ENCODE results near the gene MTCH2.
"Not testable (repeated sequence)": the region's sequence is repeated elsewhere in the genome, so short reads cannot be mapped to it uniquely, and the experiment has no call there.

MTCH2 gene

DNA sequence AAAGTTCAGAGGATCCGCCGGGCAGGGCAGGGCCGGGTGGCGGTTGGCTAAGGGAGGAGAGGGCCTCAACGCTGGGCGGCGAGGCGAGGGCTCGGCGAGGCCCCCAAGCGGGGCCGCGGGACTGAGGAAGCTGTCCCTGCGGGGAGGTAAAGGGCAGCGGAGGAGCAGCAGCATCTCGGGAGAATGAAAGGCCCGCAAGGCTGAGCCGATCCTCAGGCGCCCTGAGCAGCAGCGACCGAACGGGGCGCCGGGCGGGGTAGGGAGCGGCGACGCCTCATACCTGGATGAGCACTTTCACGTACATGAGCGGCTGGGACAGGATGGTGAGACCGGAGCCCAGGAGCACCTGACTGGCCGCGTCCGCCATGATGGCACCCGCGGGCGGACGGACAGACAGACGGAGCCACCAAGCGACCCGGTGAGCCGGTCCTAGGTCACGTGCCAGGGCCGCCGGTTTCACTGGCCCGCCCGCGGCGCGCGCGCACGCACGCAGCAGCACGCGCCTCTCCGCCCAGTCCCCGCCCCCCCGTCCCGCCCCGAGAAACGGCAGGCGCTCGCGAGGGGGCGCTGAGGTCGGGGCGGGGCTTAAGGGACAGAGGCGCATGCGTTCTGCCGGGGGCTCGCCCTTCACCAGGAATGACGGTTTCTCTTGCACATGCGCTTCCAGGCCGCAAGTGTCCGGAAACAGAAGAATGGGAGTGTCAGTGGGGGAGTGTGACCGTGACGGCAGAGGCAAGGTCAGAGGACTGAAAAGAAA, at the start of gene MTCH2:
Gene MTCH2 (minus strand): TSS at position 461 of the 757 bp plus-strand sequence. CDS start 94 bp downstream, at position 367.
- ATAC-seq (peak; percentile 96), DNase-seq (peak; percentile 97)

DNA sequence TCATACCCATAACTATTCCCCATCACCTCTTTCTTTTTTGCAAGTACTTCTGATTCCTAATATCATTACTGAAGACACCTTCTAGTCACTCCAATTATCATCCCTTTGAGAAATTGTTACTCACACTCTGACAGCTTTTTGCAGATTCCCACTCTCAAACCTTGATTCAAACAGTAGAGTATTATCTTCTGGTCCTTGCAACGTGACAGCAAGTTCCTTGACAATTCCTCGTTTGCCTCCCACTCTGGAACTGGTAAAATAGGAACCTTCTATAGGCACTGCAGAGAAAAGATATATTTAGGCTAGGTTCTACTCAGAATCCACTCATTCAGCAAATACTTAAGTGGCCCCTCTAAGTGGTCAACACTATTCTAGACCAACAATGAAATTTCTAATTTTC, 49.6 kb upstream of the MTCH2 start:
- ATAC-seq (no peak), DNase-seq (no peak)

DNA sequence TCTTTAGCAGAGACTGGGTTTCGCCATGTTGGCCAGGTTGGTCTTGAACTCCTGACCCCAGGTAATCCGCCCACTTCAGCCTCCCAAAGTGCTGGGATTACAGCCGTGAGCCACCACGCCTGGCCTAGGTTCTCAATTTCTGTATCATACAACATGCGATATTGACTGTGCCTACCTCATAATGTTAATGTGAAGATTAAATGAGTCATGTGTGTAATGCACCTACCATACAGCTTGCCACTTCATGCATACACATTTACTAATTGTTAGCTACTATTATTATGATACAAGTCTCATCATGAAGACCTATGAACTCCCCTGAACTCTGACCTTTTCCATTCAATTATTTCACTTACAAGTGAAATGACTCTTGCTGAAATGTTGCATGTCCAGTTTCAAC, 47.1 kb upstream of the MTCH2 start:
- ATAC-seq, result no peak
- DNase-seq, result no peak

DNA sequence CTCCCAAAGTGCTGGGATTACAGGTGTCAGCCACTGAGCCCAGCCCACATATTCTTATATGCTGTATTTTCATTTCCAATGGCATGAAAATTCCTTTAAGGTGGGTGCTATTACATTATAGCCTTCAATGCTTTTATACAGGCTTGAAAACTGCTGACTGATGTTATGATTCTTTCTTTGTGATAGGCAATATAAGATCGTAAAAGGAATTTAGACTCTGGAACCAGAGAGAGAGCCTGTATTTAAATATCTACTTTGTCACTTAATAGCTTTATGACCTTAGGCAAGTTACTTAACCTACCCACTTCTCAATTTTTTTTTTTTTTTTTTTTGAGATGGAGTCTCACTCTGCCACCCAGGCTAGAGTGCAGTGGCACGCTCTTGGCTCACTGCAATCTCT, 46.6 kb upstream of the MTCH2 start:
- DNase-seq (no peak), ATAC-seq (no peak)

DNA sequence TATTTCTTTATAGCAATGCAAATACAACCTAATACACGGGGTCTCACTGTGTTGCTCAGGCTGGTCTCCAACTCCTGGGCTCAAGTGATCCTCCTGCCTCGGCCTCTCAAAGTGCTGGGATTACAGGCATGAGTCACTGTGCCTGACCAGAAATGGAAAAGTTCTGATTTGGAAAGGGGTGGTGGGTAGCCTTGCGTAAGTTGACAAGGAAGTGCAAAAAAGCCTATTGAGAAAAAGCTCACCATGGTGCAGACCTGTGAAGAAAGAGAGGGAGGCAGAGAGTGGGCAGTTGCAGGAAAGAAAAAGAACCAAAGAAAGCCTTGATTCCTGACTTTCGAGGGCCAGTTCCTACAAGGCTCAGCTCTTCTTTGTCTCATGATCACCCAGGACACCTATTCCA, 45.8 kb upstream of the MTCH2 start:
- no peak for ATAC-seq
- no peak for DNase-seq

DNA sequence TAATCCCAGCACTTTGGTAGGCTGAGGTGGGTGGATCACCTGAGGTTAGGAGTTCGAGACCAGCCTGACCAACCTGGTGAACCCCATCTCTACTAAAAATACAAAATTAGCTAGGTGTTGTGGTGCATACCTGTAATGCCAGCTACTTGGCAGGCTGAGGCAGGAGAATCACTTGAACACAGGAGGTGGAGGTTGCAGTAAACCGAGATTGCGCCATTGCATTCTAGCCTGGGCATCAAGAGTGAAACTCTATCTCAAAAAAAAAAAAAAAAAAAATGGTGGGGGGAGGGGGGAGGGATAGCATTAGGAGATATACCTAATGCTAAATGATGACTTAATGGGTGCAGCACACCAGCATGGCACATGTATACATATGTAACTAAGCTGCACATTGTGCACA, 44.3 kb upstream of the MTCH2 start:
- DNase-seq, ATAC-seq: not testable (repeated sequence)

DNA sequence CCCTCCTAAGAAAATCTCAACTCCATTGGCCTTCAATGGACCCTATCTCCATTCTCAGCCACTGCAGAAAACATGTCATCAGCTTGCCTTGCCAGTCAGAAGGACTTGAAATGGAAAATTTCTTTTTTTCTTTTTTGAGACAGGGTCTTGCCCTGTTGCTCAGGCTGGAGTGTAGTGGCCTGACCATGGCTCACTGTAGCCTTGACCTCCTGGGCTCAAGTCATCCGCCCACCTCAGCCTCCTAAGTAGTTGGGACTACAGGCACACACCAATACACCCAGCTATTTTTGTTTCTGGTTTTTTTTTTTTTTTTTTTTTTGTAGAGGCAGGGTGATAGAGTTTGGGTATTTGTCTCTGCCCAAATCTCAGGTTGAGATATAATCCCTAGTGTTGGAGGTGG, 43.8 kb upstream of the MTCH2 start:
- ATAC-seq (no peak), DNase-seq (no peak)

DNA sequence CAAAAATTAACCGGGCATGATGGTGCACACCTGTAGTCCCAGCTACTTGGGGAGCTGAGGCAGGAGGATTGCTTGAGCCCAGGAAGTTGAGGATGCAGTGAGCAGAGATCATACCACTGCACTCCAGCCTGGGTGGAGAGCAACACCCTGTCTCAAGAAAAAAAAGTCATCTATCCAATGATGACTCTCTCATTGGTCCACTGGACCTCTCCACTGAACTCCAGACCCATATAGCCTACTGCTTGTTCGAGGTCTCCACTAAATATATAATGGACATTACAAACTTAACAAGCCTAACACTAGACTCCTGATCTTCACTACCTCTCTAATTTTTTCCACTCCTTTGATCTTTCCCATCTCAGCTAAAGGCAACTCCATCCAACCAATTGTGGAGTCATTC, 33.5 kb upstream of the MTCH2 start:
- DNase-seq (no peak), ATAC-seq (no peak)

DNA sequence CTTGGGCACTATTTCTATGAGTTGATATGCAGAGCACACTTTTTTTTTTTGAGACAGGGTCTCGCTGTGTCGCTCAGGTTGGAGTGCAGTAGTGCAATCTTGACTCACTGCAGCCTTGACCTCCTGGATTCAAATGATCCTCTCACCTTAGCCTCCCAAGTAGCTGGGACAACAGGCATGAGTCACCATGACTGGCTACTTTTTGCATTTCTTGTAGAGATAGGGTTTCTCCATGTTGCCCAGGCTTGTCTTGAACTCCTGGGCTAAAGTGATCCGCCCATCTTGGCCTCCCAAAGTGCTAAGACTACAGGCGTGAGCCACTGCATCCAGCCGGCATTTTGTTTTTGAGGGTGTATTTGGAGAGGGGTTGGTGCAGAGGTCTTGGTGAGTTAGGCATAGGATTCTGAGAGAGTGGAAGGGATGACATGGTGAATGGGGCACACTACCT, 29.9 kb upstream of the MTCH2 start:
- DNase-seq (no peak), ATAC-seq (no peak)

DNA sequence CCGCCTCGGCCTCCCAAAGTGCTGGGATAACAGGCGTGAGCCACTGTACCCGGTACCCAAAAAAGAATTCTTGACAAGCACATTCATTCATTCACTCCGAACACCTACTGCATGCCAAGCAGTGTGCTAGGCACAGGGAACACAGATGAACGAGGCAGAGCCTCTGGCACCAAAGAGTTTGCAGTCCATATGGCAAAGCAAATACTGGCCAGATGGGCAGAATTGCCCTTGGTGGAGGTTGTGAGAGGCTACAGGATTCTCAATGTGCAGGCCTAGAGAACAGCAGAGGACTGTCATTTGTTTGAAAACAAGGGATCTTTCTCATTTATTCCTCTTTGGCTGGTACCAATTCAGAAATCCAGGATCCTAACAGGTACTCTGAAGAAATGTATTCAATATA, 27.5 kb upstream of the MTCH2 start:
- ATAC-seq, result no peak
- DNase-seq, result no peak

DNA sequence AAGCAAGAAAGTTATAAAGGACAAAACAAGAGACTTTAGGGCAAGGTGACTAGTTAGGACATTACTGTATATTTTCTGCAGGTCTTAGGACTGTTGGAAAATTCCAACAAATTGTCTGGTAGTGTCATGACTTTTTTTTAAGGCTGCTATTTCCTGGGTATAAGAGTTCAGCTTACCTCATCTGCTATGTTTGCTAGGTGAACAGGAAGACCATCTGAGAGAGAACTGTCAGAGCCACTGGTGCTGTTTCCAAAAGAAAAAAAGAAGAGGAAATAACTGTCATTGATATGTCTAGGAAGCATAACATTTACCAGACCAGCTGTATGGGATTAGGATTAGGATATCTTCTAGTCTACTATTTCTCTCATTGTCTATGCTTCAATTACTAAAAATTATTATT, 26.3 kb upstream of the MTCH2 start:
- ATAC-seq, result no peak
- no peak for DNase-seq

DNA sequence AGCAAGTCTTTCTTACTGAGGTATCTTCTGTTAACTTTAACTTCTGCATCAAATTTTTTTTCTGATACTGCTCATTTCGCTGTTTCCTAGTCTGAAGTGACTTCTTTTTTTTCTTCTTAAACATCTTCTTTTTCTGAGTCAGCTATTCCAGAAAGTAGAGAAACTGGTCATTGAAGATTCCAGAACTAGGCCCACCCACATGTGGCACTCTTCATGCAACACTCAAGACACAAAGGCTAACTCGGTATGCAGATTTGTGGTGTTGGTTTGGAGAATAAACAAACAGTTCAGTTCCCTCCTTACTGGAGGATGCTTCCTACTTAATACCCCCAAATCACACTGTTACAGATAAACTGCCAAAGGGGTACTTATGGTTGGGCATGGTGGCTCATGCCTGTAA, 25.2 kb upstream of the MTCH2 start:
- ATAC-seq (no peak), DNase-seq (no peak)

DNA sequence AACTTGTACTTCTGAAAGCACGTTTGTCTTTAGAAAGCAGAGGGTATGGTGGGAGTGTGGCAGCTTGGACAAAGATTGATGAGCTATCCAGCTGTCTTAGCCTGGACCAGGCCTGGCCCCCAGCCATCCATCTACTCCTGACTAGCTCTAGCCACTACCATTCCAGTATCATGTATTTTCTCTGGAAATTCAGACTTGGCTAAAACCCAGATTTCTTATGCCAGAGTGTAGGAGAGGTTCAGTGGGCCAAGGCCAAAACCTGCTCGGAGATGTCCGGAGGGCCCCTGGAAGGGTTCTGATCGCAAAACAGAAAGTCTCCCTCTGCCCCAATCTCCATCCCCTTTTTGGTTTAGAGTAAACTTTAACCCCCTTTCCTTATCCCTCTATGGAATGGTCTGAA, 24.8 kb upstream of the MTCH2 start:
- no peak for DNase-seq
- no peak for ATAC-seq

DNA sequence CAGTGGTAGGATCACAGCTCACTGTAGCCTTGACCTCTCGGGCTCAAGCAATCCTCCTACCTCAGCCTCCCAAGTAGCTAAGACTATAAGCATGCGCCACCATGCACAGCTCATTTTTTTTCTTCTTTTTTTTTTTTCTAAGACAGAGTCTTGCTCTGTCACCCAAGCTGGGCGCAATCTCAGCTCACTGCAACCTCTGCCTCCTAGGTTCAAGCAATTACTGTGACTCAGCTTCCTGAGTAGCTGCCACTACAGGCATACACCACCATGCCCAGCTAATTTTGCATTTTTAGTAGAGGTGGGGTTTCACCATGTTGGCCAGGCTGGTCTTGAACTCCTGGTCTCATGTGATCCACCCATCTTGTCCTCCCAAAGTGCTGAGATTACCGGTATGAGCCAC, 22.6 kb upstream of the MTCH2 start:
- DNase-seq, ATAC-seq: not testable (repeated sequence)

DNA sequence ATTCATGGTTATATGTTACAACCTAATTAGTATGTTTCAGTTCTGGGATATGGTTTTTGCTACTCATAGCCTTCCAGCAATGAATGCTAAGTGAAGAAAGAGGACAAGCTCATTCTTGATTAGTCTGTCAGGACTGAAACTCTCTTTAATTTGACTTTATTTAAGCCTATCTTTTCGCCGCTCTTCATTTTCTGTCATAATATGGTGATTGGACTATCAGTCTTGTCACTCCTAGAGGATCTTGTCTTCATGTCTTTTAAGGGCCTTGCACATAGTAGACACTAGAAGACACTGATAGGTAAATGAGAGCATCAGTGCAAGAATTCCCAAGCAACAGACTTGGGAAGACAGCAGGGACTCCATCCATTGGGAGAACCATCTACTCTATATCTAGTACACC, 18.9 kb upstream of the MTCH2 start:
- DNase-seq (no peak), ATAC-seq (no peak)

DNA sequence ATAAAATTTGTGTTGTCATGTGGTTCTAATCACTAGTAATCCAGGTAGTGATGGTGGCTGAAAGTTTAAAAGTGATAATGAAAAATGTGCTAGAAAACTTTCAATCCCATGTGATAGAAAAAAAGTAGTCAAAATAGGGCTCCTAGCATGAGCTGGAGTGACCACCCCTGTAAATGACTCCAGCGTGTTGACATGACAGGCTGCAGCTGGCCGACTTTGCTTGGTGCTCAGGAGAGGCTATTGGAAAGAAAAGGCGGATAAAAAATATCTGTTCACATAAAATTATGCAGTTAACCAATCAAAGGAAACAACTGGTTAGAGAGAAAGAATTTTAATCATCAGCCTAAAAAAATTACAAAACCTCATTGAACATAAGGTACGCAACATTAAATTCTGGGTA, 16.9 kb upstream of the MTCH2 start:
- DNase-seq (no peak), ATAC-seq (no peak)

DNA sequence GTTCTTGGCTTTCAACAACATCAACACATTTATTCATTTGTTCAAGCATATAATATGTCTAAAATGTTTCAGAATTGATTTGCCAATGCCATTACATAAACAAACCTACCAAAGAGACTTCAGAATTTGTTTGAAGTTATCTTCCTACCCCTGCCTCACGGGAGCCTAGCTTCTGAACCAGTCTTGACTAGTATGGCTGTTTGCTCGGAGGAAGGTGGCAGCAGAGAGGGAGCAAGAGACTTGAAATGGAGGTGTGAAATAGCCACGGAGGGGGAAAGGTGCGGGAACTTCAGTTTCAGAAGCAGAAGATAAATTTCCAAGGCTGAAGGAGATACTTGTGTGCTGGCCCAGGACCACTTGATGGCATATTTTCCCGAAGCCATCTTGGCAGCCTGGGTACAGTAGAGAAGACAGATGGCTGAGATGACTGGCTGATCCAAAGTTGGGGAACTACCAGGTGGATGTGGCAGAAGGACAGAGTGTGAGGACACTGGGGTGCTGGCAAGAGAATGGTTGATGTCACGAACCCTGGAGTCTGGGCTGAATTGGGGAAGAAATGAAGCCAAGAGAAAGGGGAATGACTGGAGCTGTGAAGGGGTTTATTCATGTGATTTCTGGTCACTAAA, 14.0 kb upstream of the MTCH2 start:
- DNase-seq, result no peak
- ATAC-seq, result no peak

DNA sequence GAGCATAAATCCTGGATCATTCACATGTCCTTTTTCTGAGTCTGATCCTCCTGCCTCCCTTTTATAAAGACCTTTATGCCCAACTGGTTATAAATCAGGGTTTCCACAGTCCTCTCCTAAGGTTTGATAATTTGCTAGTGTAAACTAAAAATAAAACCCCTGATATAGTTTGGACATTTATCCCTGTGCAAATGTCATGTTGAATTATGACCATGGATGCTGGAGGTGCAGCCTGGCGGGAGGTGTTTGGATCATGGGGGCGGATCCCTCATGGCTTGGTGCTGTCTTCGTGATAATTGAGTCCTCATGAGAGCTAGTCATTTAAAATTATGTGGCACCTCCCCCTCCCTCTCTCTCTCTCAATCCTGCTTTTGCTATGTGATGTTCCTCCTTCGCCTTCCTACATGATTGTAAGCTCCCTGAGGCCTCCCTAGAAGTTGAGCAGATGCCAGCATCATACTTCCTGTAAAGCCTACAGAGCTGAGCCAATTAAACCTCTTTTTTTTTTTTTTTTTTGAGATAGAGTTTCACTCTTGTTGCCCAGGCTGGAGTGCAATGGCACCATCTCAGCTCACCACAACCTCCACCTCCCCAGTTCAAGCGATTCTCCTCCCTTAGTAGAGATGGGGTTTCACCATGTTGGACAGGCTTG, 9.6 kb upstream of the MTCH2 start:
- ATAC-seq, result no peak
- DNase-seq, result no peak

DNA sequence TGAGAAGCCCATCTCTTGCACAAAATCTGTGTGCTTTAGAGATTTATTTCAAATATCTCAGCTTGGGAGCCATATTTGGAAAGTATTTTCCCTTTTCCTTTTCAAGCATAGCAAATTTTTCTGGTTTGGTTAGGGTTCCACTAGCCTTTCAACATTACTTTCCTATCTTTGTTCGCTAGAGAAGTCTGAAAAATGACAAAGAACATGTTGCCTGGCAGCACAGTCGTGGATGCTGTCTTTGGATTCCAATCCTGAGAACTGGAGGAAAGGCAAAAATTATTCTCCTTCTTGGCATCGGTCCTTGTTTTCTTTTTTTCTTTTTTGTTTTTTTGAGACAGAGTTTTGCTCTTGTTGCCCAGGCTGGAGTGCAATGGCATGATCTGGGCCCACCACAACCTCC, 6.9 kb upstream of the MTCH2 start:
- ATAC-seq, result no peak
- no peak for DNase-seq

DNA sequence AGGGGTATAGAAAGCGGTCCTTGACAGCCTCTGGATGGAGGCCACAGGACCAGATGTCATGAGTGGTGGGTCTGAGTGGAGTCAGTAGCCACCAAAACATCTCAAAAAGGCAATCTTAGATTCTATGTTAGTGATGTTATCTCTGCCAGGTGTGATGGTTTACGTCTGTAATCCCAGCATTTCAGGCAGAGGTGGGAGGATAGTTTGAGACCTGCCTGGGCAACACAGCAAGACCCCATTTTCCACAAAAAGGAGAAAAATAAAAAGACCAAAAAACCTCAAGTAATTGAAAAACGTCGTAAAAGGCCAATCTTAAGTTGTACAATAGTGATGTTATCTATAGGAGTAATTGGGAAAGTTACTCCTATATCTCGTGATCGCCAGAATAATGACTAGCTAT, 3.7 kb upstream of the MTCH2 start:
- DNase-seq, result no peak
- no peak for ATAC-seq

DNA sequence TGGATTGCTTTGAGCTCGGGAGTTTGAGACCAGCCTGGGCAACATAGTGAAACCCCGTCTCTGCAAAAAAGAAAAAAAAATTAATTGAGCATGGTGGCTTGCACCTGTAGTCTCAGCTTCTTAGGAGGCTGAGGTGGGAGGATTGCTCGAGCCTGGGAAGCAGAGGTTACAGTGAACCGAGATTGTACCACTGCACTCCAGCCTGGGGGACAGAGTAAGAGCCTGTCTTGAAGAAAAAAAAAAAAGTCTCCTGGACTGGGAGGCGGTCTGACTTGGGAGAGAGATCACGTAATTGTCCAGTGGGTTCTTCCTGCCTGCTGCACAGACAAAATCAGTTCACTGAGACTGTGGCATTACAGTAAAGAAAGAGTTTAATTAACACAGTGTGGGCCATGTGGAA, 3.1 kb upstream of the MTCH2 start:
- DNase-seq (no peak), ATAC-seq (no peak)

DNA sequence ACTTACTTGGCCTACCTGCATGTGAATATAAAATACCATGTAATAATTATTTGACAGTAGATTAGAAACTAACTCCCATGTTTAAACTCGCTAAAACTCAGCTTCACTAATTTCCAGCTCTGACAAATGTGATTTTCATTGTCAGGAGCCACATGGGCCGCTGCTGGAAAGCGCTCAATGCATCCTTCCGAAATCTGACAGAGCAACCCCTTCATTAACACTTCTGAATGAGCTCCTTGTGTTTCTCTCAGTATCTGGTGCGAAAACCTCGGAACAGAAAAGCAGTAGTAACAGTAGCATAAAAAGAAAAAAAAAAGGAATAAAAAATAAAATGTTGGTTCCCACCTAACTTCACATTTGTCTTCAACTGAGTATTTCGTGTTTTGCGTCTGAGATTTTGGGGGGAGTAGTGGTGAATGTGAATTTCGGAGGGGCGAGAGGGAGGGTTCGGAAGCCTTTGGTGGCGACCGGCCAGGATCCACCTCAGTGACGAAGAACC, 710 bp downstream of the MTCH2 start:
- DNase-seq (no peak), ATAC-seq (no peak)

DNA sequence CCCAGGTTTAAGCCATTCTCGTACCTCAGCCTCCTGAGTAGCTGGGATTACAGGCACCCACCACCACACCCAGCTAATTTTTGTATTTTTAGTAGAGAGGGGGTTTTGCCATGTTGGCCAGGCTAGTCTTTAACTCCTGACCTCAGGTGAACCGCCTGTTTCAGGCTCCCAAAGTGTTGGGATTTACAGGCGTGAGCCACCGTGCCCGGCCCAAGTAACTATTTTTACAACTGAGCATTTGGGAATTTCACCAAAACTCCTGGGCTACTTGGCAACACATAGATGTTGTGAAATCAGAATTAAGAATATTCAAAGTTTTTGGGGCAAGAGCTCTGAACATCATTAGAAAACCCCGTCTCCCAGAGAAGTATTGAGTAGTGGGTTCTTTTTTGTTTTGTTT, 1.9 kb downstream of the MTCH2 start:
- DNase-seq, ATAC-seq: not testable (repeated sequence)
